ENCODE data around the gene SFXN2. TPM values are rescaled to one million over a fixed set of nuclear protein-coding genes. Genes with fewer than 3 reads are reported as not detected.
"Not testable (repeated sequence)": the region's sequence is repeated elsewhere in the genome, so short reads cannot be mapped to it uniquely, and the experiment has no call there.

SFXN2 gene
- total RNA-seq, 2 experiments from 2014 or later: 22.2 TPM

DNA sequence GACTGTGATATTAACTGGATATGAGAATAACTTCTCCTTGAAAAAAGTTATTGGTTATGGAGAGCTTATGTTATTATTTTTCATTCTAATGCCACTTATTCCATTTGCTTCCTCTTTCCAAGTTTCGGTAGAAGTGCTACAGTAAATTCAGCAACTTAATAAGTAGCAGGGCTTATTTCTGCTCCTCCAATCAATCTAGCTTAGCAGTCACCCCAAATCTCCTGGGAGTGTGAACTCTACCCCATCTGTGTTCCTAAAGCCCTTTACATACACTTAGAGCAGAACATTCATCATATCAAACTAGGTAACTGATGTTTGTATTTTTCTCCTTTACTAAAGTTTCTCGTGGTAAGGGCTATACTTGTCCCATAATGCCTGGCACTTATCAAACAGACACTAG is 8.9 kb upstream of the SFXN2 start:
- POLR2A ChIA-PET: no interaction called here
- DNase-seq (no peak), ATAC-seq (no peak)
- Mint-ChIP-seq H3K4me3 (no peak overlapping the region), H3K9me3 (ENCODE audit: insufficient read depth) (no peaks in the 10 kb centered on the region), H3K27me3 (ENCODE audit: low read depth) (no peaks in the 10 kb centered on the region), H3K4me1 (ENCODE audit: low read depth) (peaks cover 15% of the 10 kb centered on the region), H3K36me3 (ENCODE audit: low read depth) (peaks cover 4% of the 10 kb centered on the region), H3K27ac (no peak overlapping the region)
- CTCF ChIA-PET: interaction anchor here (2.3 kb wide), 1 partner anchor 9 kb away, joined by 11 read pairs; the partner anchor contains the start of genes ARL3 and SFXN2

- Mint-ChIP-seq H3K4me3 (no peak overlapping the region), H3K9me3 (ENCODE audit: insufficient read depth) (no peaks in the 10 kb centered on the region), H3K27ac (no peak overlapping the region), H3K27me3 (ENCODE audit: low read depth) (no peaks in the 10 kb centered on the region), H3K36me3 (ENCODE audit: low read depth) (peaks cover 2% of the 10 kb centered on the region), H3K4me1 (ENCODE audit: low read depth) (peaks cover 40% of the 10 kb centered on the region)
- ChIA-PET CTCF (interaction anchor here (0.5 to 6.4 kb wide), 7 partner anchors 9 to 203 kb away, joined by 3 to 61 read pairs (median 7); partner anchors contain the start of gene TRIM8), POLR2A (interaction anchor here (1.1 kb wide), 1 partner anchor 64 kb away, joined by 4 read pairs; no protein-coding TSS in a partner anchor)
- DNase-seq: no peak
- ATAC-seq: no peak
Measured at GRCh38 chr10:102710609-102711008, 3.8 kb upstream of the SFXN2 start.

- H3K9me3 Mint-ChIP-seq (ENCODE audit: insufficient read depth): no peaks in the 10 kb centered on the region
- DNase-seq (no peak), ATAC-seq (no peak)
- H3K27ac Mint-ChIP-seq: no peak overlapping the region
- ChIA-PET POLR2A (interaction anchor here (0.6 kb wide), 1 partner anchor 35 kb away, joined by 4 read pairs; no protein-coding TSS in a partner anchor), CTCF (interaction anchor here (0.6 to 6.4 kb wide), 5 partner anchors 27 to 66 kb away, joined by 3 to 61 read pairs (median 6); partner anchors contain the start of gene TRIM8)
- H3K4me3 Mint-ChIP-seq: no peak overlapping the region
- H3K36me3 Mint-ChIP-seq (ENCODE audit: low read depth): peaks cover 9% of the 10 kb centered on the region
- H3K4me1 Mint-ChIP-seq (ENCODE audit: low read depth): peaks cover 46% of the 10 kb centered on the region
- no peaks in the 10 kb centered on the region for H3K27me3 Mint-ChIP-seq (ENCODE audit: low read depth)
Measured at GRCh38 chr10:102712089-102712488, 2.3 kb upstream of the SFXN2 start.

DNA sequence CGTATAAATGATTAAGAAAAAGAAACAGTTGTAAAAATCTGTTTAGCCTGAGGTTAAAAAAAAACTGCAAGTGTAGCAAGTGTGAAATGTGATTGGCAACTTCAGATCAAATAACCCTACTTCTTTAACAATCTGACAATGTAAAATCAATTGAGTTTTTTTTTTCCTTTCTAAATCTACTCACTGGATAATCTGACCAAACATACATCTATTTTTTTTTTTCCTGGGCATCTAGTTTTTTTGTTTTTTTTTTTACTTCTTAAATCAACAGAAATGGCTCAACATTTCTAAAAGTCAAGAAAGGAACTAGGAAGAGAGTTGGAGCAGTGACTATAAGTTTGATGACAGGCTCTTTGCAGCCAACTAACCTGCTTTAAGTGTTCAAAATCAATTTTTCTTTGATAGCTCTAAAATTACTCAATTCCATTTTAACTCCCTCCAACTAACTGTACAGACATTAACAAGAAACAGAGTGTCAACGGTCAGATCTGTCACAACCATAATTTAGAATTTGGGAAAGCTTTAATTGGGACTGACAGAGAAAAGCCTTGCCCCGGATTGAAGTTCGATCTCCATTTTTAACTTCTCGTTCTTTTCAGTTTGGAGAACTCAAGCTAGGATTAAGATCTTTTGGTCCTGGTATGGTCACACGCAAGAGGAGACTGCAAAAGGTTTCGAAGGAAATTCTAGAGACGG is 1.4 kb upstream of the SFXN2 start:
- DNase-seq (no peak), ATAC-seq (no peak)
- Mint-ChIP-seq H3K27ac (peak overlapping the region; percentile 92), H3K36me3 (ENCODE audit: low read depth) (peaks cover 16% of the 10 kb centered on the region), H3K27me3 (ENCODE audit: low read depth) (no peaks in the 10 kb centered on the region), H3K9me3 (ENCODE audit: insufficient read depth) (no peaks in the 10 kb centered on the region), H3K4me3 (peak overlapping the region; percentile 91), H3K4me1 (ENCODE audit: low read depth) (peaks cover 50% of the 10 kb centered on the region)
- POLR2A ChIA-PET: interaction anchor here (0.6 to 3.1 kb wide), 6 partner anchors 32 to 68 kb away, joined by 3 to 27 read pairs (median 7); partner anchors contain the start of gene TRIM8
- CTCF ChIA-PET: interaction anchor here (0.6 to 6.4 kb wide), 22 partner anchors 8 to 341 kb away, joined by 3 to 61 read pairs (median 4); partner anchors contain the start of genes ACTR1A, TRIM8 and WBP1L

GRCh38 chr10:102713539-102713813 is 960 bp upstream of the SFXN2 start:
- H3K27me3 Mint-ChIP-seq (ENCODE audit: low read depth): no peaks in the 10 kb centered on the region
- H3K4me1 Mint-ChIP-seq (ENCODE audit: low read depth): peaks cover 53% of the 10 kb centered on the region
- H3K4me3 Mint-ChIP-seq: peak overlapping the region; percentile 91
- no peaks in the 10 kb centered on the region for H3K9me3 Mint-ChIP-seq (ENCODE audit: insufficient read depth)
- ChIA-PET CTCF (interaction anchor here (0.8 to 6.4 kb wide), 22 partner anchors 9 to 341 kb away, joined by 3 to 61 read pairs (median 5); partner anchors contain the start of genes ACTR1A, TRIM8 and WBP1L), POLR2A (interaction anchor here (0.7 to 3.1 kb wide), 6 partner anchors 31 to 204 kb away, joined by 3 to 27 read pairs (median 7); partner anchors contain the start of genes CNNM2 and TRIM8)
- peak overlapping the region; percentile 92 for H3K27ac Mint-ChIP-seq
- DNase-seq (no peak), ATAC-seq (peak; percentile 62)
- peaks cover 16% of the 10 kb centered on the region for H3K36me3 Mint-ChIP-seq (ENCODE audit: low read depth)

- ATAC-seq: peak; percentile 94
- H3K27me3 Mint-ChIP-seq (ENCODE audit: low read depth): no peaks in the 10 kb centered on the region
- POLR2A ChIA-PET: interaction anchor here (0.7 to 3.1 kb wide), 11 partner anchors 19 to 204 kb away, joined by 3 to 27 read pairs (median 5); partner anchors contain the start of genes CNNM2, TRIM8 and WBP1L
- peak; percentile 98 for DNase-seq
- H3K36me3 Mint-ChIP-seq (ENCODE audit: low read depth): peaks cover 16% of the 10 kb centered on the region
- peak within 1 kb of the TSS; percentile 92 for H3K27ac Mint-ChIP-seq
- H3K4me1 Mint-ChIP-seq (ENCODE audit: low read depth): peaks cover 55% of the 10 kb centered on the region
- H3K9me3 Mint-ChIP-seq (ENCODE audit: insufficient read depth): no peaks in the 10 kb centered on the region
- H3K4me3 Mint-ChIP-seq: peak within 1 kb of the TSS; percentile 91
- CTCF ChIA-PET: interaction anchor here (0.6 to 6.4 kb wide), 27 partner anchors 9 to 340 kb away, joined by 3 to 61 read pairs (median 5); partner anchors contain the start of genes ACTR1A, CNNM2, TRIM8 and WBP1L
Measured at GRCh38 chr10:102713814-102714620, 419 bp upstream of the SFXN2 start, which contains the start of gene ARL3. Gene ARL3 (minus strand): TSS chr10:102714397. CDS start chr10:102714275, 122 bp downstream.

DNA sequence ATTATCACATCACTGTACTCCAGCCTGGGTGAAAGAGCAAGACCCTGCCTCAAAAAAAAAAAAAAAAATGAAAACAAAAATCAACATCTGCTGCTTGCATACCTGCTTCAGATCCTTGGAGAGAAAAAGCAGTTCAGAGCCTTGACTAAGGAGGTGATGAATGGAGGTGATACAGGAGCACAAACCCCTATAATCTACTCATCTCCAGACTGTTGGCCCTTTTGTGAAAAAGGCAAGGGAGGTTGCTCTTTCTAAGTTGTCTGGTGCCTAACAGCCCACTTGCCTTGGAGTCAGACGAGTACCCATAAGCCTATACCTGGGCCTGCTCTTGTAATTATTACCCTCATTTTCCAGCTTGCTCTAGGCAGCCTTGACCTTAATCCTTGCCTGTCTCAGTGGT is 1.4 kb downstream of the SFXN2 start:
- H3K27me3 Mint-ChIP-seq (ENCODE audit: low read depth): no peaks in the 10 kb centered on the region
- H3K27ac Mint-ChIP-seq: peak overlapping the region; percentile 5
- DNase-seq (no peak), ATAC-seq (no peak)
- no peaks in the 10 kb centered on the region for H3K9me3 Mint-ChIP-seq (ENCODE audit: insufficient read depth)
- peaks cover 56% of the 10 kb centered on the region for H3K4me1 Mint-ChIP-seq (ENCODE audit: low read depth)
- H3K4me3 Mint-ChIP-seq: peak overlapping the region; percentile 91
- POLR2A ChIA-PET: interaction anchor here (0.7 to 1.2 kb wide), 2 partner anchors 19 to 70 kb away, joined by 4 read pairs; no protein-coding TSS in a partner anchor
- CTCF ChIA-PET: interaction anchor here (6.4 kb wide), 1 partner anchor 41 kb away, joined by 61 read pairs; no protein-coding TSS in a partner anchor
- peaks cover 22% of the 10 kb centered on the region for H3K36me3 Mint-ChIP-seq (ENCODE audit: low read depth)

GRCh38 chr10:102716900-102717565 is 2.6 kb downstream of the SFXN2 start:
- DNase-seq; ATAC-seq; H3K27me3 Mint-ChIP-seq (ENCODE audit: low read depth); H3K9me3 Mint-ChIP-seq (ENCODE audit: insufficient read depth); H3K4me3 Mint-ChIP-seq; H3K27ac Mint-ChIP-seq; POLR2A ChIA-PET: not testable (repeated sequence)
- Mint-ChIP-seq H3K4me1 (ENCODE audit: low read depth) (peaks cover 56% of the 10 kb centered on the region), H3K36me3 (ENCODE audit: low read depth) (peaks cover 27% of the 10 kb centered on the region)
- CTCF ChIA-PET: interaction anchor here (1.3 kb wide), 1 partner anchor 42 kb away, joined by 3 read pairs; no protein-coding TSS in a partner anchor

GRCh38 chr10:102718220-102718619 is 3.8 kb downstream of the SFXN2 start:
- DNase-seq (no peak), ATAC-seq (no peak)
- peaks cover 27% of the 10 kb centered on the region for H3K36me3 Mint-ChIP-seq (ENCODE audit: low read depth)
- H3K4me3 Mint-ChIP-seq: no peak overlapping the region
- no peak overlapping the region for H3K27ac Mint-ChIP-seq
- ChIA-PET CTCF (no interaction called here), POLR2A (no interaction called here)
- H3K27me3 Mint-ChIP-seq (ENCODE audit: low read depth): no peaks in the 10 kb centered on the region
- H3K4me1 Mint-ChIP-seq (ENCODE audit: low read depth): peaks cover 45% of the 10 kb centered on the region
- H3K9me3 Mint-ChIP-seq (ENCODE audit: insufficient read depth): no peaks in the 10 kb centered on the region

- Mint-ChIP-seq H3K27ac (no peak overlapping the region), H3K9me3 (ENCODE audit: insufficient read depth) (no peaks in the 10 kb centered on the region), H3K4me1 (ENCODE audit: low read depth) (peaks cover 39% of the 10 kb centered on the region), H3K4me3 (no peak overlapping the region), H3K36me3 (ENCODE audit: low read depth) (peaks cover 39% of the 10 kb centered on the region), H3K27me3 (ENCODE audit: low read depth) (no peaks in the 10 kb centered on the region)
- DNase-seq (no peak), ATAC-seq (no peak)
- CTCF ChIA-PET: interaction anchor here (0.8 to 2.4 kb wide), 4 partner anchors 10 to 181 kb away, joined by 3 to 9 read pairs (median 6); partner anchors contain the start of gene CYP17A1
- POLR2A ChIA-PET: interaction anchor here (1.4 kb wide), 1 partner anchor 12 kb away, joined by 4 read pairs; no protein-coding TSS in a partner anchor
Measured at GRCh38 chr10:102720337-102720736, 5.9 kb downstream of the SFXN2 start.

All from activated CD8-positive, alpha-beta T cell treated with anti-CD3 and anti-CD28 coated beads, Interleukin-2, amount 10 ng/mL, durations not matched to agents 7 days and 5 days (primary cell).